Measurements from ENCODE around the gene HEPACAM.

The HEPACAM gene

GRCh38 chr11:124890683-124891372, 45.0 kb downstream of the HEPACAM start:
- H3K9me3 ChIP-seq (ENCODE audit: severe bottlenecking): no peaks in the 10 kb centered on the region
- no peak overlapping the region for H3K27ac ChIP-seq
- no peaks in the 10 kb centered on the region for H3K27me3 ChIP-seq (ENCODE audit: insufficient read depth, low read depth, severe bottlenecking)
- DNase-seq: no peak
- TF ChIP-seq CTCF (IDR thresholded peaks at IDR 0.05; ENCODE audit: low read depth, low read length): no peak
- no peaks in the 10 kb centered on the region for H3K36me3 ChIP-seq
- peak overlapping the region; percentile 18 for H3K4me3 ChIP-seq (ENCODE audit: low read depth, low read length)

GRCh38 chr11:124890151-124890550, 45.7 kb downstream of the HEPACAM start:
- H3K4me3 ChIP-seq (ENCODE audit: low read depth, low read length): no peak overlapping the region
- no peaks in the 10 kb centered on the region for H3K9me3 ChIP-seq (ENCODE audit: severe bottlenecking)
- H3K27ac ChIP-seq: no peak overlapping the region
- no peaks in the 10 kb centered on the region for H3K36me3 ChIP-seq
- H3K27me3 ChIP-seq (ENCODE audit: insufficient read depth, low read depth, severe bottlenecking): no peaks in the 10 kb centered on the region
- no peak for DNase-seq
- TF ChIP-seq CTCF (IDR thresholded peaks at IDR 0.05; ENCODE audit: low read depth, low read length): no peak

- no peak overlapping the region for H3K4me3 ChIP-seq (ENCODE audit: low read depth, low read length)
- no peak for TF ChIP-seq CTCF (IDR thresholded peaks at IDR 0.05; ENCODE audit: low read depth, low read length)
- no peak overlapping the region for H3K27ac ChIP-seq
- no peaks in the 10 kb centered on the region for H3K36me3 ChIP-seq
- no peak for DNase-seq
- H3K27me3 ChIP-seq (ENCODE audit: insufficient read depth, low read depth, severe bottlenecking): no peaks in the 10 kb centered on the region
- H3K9me3 ChIP-seq (ENCODE audit: severe bottlenecking): no peaks in the 10 kb centered on the region
Observed at GRCh38 chr11:124889191-124890091, 46.4 kb downstream of the HEPACAM start.

- no peak for DNase-seq
- no peak overlapping the region for H3K27ac ChIP-seq
- TF ChIP-seq CTCF (IDR thresholded peaks at IDR 0.05; ENCODE audit: low read depth, low read length): no peak
- no peaks in the 10 kb centered on the region for H3K9me3 ChIP-seq (ENCODE audit: severe bottlenecking)
- H3K4me3 ChIP-seq (ENCODE audit: low read depth, low read length): no peak overlapping the region
- H3K36me3 ChIP-seq: no peaks in the 10 kb centered on the region
- H3K27me3 ChIP-seq (ENCODE audit: insufficient read depth, low read depth, severe bottlenecking): no peaks in the 10 kb centered on the region
Observed at GRCh38 chr11:124887667-124888013, 48.2 kb downstream of the HEPACAM start.

- no peak for DNase-seq
- Histone ChIP-seq H3K4me3 (ENCODE audit: low read depth, low read length) (no peak overlapping the region), H3K36me3 (no peaks in the 10 kb centered on the region), H3K27me3 (ENCODE audit: insufficient read depth, low read depth, severe bottlenecking) (no peaks in the 10 kb centered on the region), H3K27ac (no peak overlapping the region), H3K9me3 (ENCODE audit: severe bottlenecking) (no peaks in the 10 kb centered on the region)
- no peak for TF ChIP-seq CTCF (IDR thresholded peaks at IDR 0.05; ENCODE audit: low read depth, low read length)
Observed at GRCh38 chr11:124886978-124887666, 48.7 kb downstream of the HEPACAM start.

All from WERI-Rb-1 (cell line).